Stimulated activated CD8-positive, alpha-beta memory T cell treated with anti-CD3 and anti-CD28 coated beads, Interleukin-4, amount 100 ng/mL, for 24 hours (primary cell): ENCODE measurements around the gene TMEM242.

Experiments used
- DNase-seq: peaks from one replicate; pipeline ENCODE4 v3.0.0-alpha.2; 2020; ENCODE audit warnings: low read depth

The TMEM242 gene

GRCh38 chr6:157270916-157271315 is 52.4 kb downstream of the TMEM242 start:
- no peak for DNase-seq

DNA sequence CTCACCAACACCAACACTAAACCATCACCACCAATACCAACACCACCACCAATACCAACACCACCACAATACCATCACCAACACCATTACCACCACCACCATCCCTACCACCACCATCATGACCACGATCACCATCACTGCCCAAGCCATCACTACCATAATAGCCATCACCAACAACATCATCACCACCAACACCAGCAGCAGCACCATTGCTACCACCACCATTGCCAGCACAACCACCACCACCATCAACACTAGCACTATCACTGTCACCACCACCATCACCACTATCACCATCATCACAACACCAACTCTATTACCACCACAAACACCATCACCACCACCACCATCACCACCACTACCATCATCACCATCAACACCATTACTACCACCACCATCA is 53.0 kb downstream of the TMEM242 start:
- no peak for DNase-seq

DNA sequence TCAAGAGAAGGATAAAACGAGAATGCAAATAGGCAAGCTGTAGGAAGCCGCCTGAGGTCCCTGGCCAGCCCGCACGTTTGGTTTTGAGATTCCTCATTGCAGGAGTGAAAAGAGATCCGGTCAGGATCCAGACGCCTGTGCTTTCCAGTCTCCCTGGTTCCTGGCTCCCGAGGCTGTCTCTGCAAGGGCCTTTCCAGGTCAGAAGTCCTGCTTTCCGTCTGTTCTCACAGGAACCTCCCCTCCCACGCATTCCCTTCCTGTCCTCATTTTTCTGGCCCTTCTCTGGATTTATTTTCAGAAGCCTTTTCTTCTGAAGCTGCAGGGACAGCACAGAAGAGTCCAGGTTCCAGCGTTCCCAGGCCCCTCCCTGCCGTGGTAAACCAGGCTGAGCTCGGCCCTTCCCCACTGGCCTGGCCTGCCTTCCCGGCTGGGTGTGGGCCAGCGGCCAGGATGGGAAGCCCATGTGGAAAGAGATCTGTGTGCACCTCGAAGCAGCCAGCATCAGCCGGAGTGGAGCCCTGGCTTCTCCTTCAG is 54.0 kb downstream of the TMEM242 start:
- DNase-seq = no peak

DNA sequence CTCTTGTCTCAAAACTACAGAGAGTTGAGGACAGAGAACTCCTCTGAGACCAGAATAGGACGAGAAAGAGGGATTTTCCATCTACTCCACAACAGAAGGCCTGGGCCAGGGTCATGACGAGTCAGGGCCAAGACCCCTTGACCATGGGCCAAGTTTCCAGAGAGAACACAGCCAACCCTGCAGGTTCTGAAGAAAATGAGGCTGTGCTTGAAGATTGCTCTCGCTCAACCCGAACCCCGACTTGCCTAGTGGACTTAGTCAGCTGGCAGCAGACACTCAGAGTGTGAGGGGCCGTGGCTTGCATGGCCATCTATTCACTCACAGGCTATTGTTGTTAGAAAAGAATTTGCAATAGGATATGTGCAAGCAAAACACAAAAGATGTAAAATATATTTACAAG is 54.5 kb downstream of the TMEM242 start:
- no peak for DNase-seq

DNA sequence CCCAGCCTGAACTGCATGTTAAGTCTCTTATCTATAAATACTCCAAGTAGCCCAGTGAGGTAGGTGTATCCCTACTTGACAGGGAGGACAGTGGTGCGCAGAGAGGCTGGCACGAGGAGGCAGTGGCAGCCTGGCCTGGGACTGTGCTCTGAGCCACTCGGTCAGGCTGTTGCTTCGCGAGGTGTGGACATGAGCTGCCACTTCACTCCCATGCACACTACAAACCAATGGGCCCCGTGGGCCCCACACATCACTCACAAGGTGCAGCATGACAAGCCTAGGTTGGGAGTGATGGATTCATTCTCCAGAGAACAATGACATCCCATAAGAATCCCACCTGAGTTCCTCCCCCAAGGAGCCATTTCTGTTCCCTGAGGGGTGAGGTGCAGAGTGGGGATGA is 54.9 kb downstream of the TMEM242 start:
- no peak for DNase-seq

DNA sequence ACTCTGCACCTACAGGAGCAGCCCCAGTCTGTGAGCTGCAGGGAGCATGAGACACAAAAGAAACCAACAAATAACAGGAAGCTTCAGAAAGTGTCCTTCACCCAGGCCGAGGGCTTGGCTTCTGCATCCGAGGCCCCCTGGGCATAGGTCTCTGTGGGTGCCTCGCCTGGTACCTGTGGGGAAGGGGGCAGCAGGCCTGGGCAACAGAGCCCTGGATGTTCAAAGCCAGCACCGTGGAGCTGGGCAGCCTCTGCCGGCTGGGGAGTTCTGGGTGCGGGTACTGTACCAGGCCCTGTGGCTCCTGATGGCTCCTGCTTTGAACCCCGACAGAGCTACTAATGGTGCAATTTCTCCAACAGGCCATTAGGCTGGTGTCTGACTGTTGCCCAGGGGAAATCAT is 55.7 kb downstream of the TMEM242 start:
- DNase-seq = no peak

GRCh38 chr6:157267109-157267611 is 56.2 kb downstream of the TMEM242 start:
- DNase-seq = no peak

DNA sequence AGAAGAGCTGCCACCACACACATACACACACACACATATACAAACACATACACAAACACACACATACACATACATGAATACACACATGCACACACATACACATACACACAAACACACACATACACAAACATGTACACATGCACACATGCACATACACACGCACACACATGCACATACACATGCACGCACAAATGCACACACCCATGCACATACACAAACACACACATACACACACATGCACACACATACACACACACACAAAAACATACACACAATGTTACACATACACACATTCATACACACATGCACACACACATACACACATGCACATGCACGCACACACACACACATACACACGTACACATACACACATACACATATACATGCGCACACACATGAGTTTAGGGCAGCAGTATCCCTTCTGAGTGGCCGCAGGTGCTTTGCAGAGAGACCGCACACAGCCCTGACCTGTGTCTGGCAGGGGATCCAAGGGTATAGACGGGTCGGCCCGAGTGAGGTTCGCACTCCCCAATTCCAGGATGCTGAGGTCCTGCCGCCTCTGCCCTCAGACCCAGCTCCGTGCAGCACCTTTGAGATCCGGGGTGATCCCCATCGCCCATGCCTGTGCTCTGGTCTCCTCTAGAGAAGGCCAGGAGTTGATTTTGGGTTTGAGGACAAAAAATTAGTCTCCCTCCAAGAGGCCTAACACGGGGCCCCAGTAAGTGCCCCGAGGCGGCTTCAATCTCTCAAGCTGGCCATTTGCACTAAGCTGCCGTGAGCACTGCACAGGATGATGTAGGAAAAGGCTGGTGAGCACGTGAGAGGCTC is 56.8 kb downstream of the TMEM242 start:
- DNase-seq = no peak

DNA sequence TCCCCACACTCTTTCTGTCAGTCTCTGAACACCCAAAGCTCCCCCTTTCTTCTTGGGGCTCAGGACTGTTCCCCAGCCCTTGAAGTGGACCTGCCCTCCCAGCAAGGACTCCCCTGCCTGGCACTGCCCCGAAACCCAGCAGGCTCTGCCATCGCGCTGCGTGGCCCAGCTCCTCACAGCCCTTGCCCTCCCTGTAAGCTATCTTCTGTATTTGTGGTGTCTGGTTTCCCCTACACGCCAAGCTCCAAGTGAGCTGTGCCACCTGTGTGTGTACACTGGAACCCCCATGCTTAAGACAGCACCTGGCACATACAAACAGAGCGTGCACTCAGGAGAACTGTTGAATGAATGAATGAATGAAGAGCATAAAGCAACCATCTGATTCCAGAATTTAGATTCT is 57.7 kb downstream of the TMEM242 start:
- no peak for DNase-seq

DNA sequence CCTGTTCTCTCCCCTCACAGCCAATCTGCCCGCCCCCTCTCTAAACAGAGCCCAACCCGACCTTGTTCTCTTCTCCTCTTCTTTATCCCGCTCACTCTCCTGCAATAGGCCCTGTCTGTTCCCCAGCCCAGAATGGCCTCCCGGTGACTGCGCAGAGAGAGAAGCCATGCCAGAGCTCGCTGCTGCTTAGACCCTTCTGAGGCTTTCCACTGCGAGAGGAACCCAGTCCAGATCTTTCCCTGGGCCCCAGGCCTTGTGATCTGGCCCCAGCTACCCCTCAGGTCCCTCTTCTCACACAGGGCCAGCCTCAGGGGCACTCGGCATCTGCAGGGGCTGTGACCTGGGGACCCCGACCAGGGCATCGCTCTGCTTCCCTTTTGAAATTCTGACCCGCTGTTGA is 58.1 kb downstream of the TMEM242 start:
- no peak for DNase-seq

DNA sequence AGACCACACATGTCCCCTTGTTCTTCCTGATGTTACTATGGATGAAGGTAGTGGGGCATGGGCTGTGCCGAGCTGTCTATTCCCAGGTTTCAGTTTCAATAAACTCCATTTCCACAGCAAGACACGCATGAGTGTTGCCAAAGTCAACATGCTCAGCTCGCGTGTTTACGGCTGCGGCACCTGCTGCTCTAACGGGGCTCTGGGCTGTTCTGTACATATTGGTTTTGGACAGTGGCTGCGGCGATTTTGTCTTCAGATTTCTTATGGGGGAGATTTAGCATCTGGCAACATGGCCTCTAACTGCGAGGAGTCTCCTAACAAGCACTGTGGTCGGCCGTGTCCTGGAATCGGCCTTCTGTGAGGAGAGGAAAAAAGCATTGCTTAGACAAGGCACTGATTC is 58.6 kb downstream of the TMEM242 start:
- no peak for DNase-seq

GRCh38 chr6:157263881-157264397 is 59.4 kb downstream of the TMEM242 start:
- no peak for DNase-seq

- no peak for DNase-seq
Observed at GRCh38 chr6:157263146-157263545, 60.2 kb downstream of the TMEM242 start.

- DNase-seq = no peak
Observed at GRCh38 chr6:157261606-157262005, 61.7 kb downstream of the TMEM242 start.

GRCh38 chr6:157260735-157261410 is 62.4 kb downstream of the TMEM242 start:
- DNase-seq = no peak

- no peak for DNase-seq
Observed at GRCh38 chr6:157259443-157259842, 63.9 kb downstream of the TMEM242 start.

- DNase-seq = no peak
Observed at GRCh38 chr6:157258878-157259277, 64.4 kb downstream of the TMEM242 start.

DNA sequence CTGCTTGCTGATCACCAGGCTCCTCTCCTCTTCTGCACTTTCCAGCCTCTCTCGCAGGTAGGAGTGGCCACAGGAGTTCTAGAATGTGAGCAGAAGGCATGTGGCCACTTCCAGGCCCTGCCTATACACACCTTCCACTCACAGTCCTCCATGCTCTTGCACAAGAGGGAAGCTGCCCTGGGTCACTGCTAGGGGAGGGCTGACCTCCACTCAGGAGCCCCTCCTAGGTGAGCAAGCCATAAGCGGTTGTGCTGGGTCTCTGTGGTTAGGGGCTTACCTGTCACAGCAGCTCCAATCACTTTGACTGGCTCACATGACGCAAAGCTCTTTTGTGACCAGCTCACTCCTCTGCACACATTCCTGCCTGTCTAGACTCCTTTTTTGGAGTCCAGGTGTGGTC is 68.2 kb downstream of the TMEM242 start:
- no peak for DNase-seq

DNA sequence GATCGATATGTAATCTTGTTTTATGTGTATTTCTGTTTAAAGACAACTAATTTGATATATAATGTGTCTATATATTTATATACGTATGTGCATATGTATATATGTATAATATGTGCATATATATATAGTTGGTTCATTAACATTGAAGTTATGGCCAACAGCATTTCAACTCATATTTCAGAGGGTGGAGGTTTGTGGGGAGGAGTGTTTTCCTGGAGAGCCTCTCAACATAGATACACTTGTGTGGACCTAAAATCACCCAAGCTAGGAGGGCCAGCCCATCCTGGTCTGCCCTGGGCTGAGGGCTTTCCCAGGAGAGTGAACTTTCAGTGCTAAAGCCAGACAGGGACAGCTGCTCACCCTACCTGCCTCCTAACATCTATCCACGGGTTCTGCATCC is 68.8 kb downstream of the TMEM242 start:
- no peak for DNase-seq

DNA sequence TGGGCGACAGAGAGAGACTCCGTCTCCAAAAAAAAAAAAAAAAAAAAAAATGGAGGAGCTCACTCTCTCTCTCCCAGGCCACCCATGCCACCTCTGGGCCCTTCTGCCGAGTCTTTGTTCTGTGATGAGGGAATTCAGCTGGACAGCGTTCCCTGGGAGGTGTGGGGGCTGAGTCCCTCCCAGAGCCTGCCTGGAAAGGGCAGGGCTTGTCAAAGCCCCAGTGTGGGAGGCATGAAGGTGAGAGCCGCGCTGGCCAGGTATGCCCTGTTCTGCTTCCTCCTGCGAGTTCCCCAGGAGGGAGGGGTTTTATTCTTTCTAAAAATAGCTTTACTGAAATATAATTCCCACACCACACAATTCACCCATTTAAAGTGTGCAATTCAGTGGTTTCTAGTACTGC is 69.6 kb downstream of the TMEM242 start:
- DNase-seq = no peak

DNA sequence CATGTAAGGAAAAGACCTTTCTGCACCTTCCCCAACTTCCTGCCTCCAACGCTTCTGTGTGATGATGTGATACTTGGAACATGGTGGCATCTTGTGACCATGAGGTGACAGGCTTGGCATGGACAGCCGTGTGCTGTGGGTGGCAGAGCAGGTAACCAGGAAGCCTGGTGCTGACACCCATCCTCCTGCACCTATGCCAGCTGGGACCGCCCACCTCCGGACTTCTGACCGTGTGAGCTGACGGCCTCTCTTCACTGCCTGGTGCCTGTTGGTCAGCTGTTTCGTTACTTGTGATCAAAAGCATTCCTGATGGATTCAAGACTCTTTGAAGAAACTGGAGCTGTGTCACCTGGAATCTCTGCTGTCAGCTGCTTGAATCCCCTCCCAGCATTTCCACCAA is 70.3 kb downstream of the TMEM242 start:
- no peak for DNase-seq

DNA sequence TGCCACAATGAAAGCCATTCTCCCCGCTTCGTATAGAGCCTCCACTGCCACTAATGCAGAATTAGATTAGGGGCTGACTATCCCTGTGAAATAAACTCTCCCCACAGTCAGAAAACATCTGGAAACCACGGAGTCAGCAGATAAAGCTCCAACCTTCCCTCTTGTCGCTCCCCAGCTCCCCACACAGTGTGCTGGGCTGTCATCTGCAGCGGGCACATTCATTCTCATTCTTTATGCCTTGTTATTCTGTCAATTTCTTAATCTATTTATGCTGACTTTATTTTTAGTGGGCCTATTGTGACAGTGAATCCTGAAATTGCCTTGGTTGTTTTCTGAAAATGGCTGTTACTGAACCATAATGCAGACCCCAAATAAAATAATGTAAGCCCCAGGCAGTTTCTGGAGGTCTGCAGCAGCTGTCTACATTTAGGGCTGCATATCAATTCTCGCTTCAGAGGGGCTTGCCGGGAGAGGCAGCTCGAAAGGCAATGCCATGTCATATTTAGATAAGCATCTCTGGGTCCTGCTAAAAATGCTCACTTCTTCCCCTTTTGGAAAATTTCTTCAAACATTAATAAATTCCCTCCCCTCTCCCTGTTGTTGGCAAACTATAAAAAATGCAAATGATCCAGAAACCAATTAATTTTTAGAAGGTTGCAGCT is 71.6 kb downstream of the TMEM242 start:
- DNase-seq = no peak
